Osteoblast (primary cell): ENCODE measurements around the gene ELMO1. TPM values are rescaled to one million over a fixed set of nuclear protein-coding genes. Genes with fewer than 3 reads are reported as not detected.

Experiments used
- DNase-seq: peaks from one replicate; pipeline ENCODE4 v3.0.0; 2011; ENCODE audit warnings: low spot score, mixed read lengths; ENCODE audit not compliant: insufficient read length; ENCODE audit errors: missing footprints
- H2AFZ ChIP-seq: 2 replicates; pipeline ENCODE4 v1.6.0; 2011; ENCODE audit warnings: mild to moderate bottlenecking, low read length
- H3K27ac ChIP-seq: 2 replicates; pipeline ENCODE4 v1.5.1; 2011; ENCODE audit warnings: mild to moderate bottlenecking, low read depth, low read length, moderate library complexity
- H3K27me3 ChIP-seq: 2 replicates; pipeline ENCODE4 v1.6.0; 2012; ENCODE audit warnings: mild to moderate bottlenecking, control low read depth, inconsistent platforms, low read length, moderate library complexity; ENCODE audit not compliant: insufficient read depth
- H3K36me3 ChIP-seq: 2 replicates; pipeline ENCODE4 v1.5.1; 2011; ENCODE audit warnings: mild to moderate bottlenecking, low read length, control low read depth, moderate library complexity; ENCODE audit not compliant: insufficient read depth
- H3K4me1 ChIP-seq: 2 replicates; pipeline ENCODE4 v1.5.1; 2011; ENCODE audit warnings: mild to moderate bottlenecking, low read length, control low read depth, moderate library complexity; ENCODE audit not compliant: insufficient read depth
- H3K4me2 ChIP-seq: 2 replicates; pipeline ENCODE4 v1.6.0; 2011; ENCODE audit warnings: mild to moderate bottlenecking, low read length; ENCODE audit not compliant: insufficient read depth
- H3K4me3 ChIP-seq: fragments of 200-600 bp; sonication (generic); 3 replicates; pipeline ENCODE4 v1.5.1; 2012; ENCODE audit warnings: mild to moderate bottlenecking, low read length, inconsistent platforms; ENCODE audit not compliant: insufficient read depth
- H3K79me2 ChIP-seq: 2 replicates; pipeline ENCODE4 v1.6.0; 2012; ENCODE audit warnings: mild to moderate bottlenecking, low read length, control low read depth, inconsistent platforms; ENCODE audit not compliant: insufficient read depth
- H3K9me3 ChIP-seq: 2 replicates; pipeline ENCODE4 v1.5.1; 2011; ENCODE audit warnings: low read depth, low read length, control low read depth
- H4K20me1 ChIP-seq: 2 replicates; pipeline ENCODE4 v1.6.0; 2012; ENCODE audit warnings: mild to moderate bottlenecking, low read length, control low read depth; ENCODE audit not compliant: insufficient read depth
- CTCF ChIP-seq: IDR thresholded peaks from 2 replicates; pipeline ENCODE4 v1.5.1; 2011; ENCODE audit warnings: mild to moderate bottlenecking, low read depth, low read length, moderate library complexity; ENCODE audit errors: extremely low read depth
- total RNA-seq: library from RNA; depleted of rRNA; stranded (reverse); fragments of >200 nt; gene quantifications from 2 replicates; pipeline ENCODE4 v1.2.3, GENCODE V29; 2012

The ELMO1 gene
- total RNA-seq, 1 donor: 2.2 TPM

- Histone ChIP-seq H3K4me2 (no peak overlapping the region), H3K79me2 (no peaks in the 10 kb centered on the region), H3K4me1 (no peaks in the 10 kb centered on the region), H3K27ac (no peak overlapping the region), H4K20me1 (no peaks in the 10 kb centered on the region), H3K36me3 (no peaks in the 10 kb centered on the region), H3K4me3 (no peak overlapping the region), H2AFZ (no peak overlapping the region), H3K27me3 (no peaks in the 10 kb centered on the region), H3K9me3 (no peaks in the 10 kb centered on the region)
- DNase-seq: no peak
- TF ChIP-seq CTCF: no peak
Measured at GRCh38 chr7:37441816-37442215, 6.8 kb downstream of the ELMO1 start.

- Histone ChIP-seq H3K4me1 (no peaks in the 10 kb centered on the region), H4K20me1 (no peaks in the 10 kb centered on the region), H3K4me2 (no peak overlapping the region), H3K27ac (no peak overlapping the region), H3K9me3 (no peaks in the 10 kb centered on the region), H3K79me2 (no peaks in the 10 kb centered on the region), H3K27me3 (no peaks in the 10 kb centered on the region), H3K4me3 (no peak overlapping the region), H3K36me3 (no peaks in the 10 kb centered on the region), H2AFZ (no peak overlapping the region)
- no peak for TF ChIP-seq CTCF
- DNase-seq: no peak
Measured at GRCh38 chr7:37441386-37441760, 7.3 kb downstream of the ELMO1 start.

GRCh38 chr7:37440738-37441385 is 7.8 kb downstream of the ELMO1 start:
- Histone ChIP-seq H3K4me2 (no peak overlapping the region), H3K27ac (no peak overlapping the region), H2AFZ (no peak overlapping the region), H3K4me1 (no peaks in the 10 kb centered on the region), H3K79me2 (no peaks in the 10 kb centered on the region), H3K27me3 (no peaks in the 10 kb centered on the region), H3K9me3 (no peaks in the 10 kb centered on the region), H3K4me3 (no peak overlapping the region), H4K20me1 (no peaks in the 10 kb centered on the region), H3K36me3 (no peaks in the 10 kb centered on the region)
- DNase-seq: no peak
- TF ChIP-seq CTCF: no peak

GRCh38 chr7:37439653-37440026 is 9.0 kb downstream of the ELMO1 start:
- DNase-seq: no peak
- Histone ChIP-seq H3K36me3 (no peaks in the 10 kb centered on the region), H3K27ac (no peak overlapping the region), H2AFZ (no peak overlapping the region), H3K4me1 (no peaks in the 10 kb centered on the region), H3K4me2 (no peak overlapping the region), H3K9me3 (no peaks in the 10 kb centered on the region), H4K20me1 (no peaks in the 10 kb centered on the region), H3K79me2 (no peaks in the 10 kb centered on the region), H3K4me3 (no peak overlapping the region), H3K27me3 (no peaks in the 10 kb centered on the region)
- TF ChIP-seq CTCF: no peak
